Activated T-helper 1 cell treated with anti-CD3 and anti-CD28 coated beads, Interleukin-2, amount 50 U/mL, for 16 hours (primary cell): ENCODE results near the gene CROCC.
"Not testable (repeated sequence)": the region's sequence is repeated elsewhere in the genome, so short reads cannot be mapped to it uniquely, and the experiment has no call there.

ENCODE experiments used
- DNase-seq, 2 donors: peaks; one replicate each; pipeline ENCODE4 v3.0.0-alpha.2; 2020; ENCODE audit warnings: low read depth in 1 of 2, low spot score in 1 of 2

Gene CROCC

GRCh38 chr1:16921391-16922185, at the start of gene CROCC:
TSS of gene CROCC (plus strand) at chr1:16921931. CDS start at chr1:16922019, 88 bp downstream.
- no peak for DNase-seq

- not testable (repeated sequence) for DNase-seq
Observed at GRCh38 chr1:16872152-16873075, 49.3 kb upstream of the CROCC start.

- peak in 1 of 2 donors; percentile 34 for DNase-seq
Observed at GRCh38 chr1:16873076-16873879, 48.5 kb upstream of the CROCC start.

GRCh38 chr1:16874968-16875765, 46.6 kb upstream of the CROCC start:
- DNase-seq: not testable (repeated sequence)

GRCh38 chr1:16881742-16882141, 40.0 kb upstream of the CROCC start:
- not testable (repeated sequence) for DNase-seq

- no peak for DNase-seq
Observed at GRCh38 chr1:16882986-16883385, 38.7 kb upstream of the CROCC start.

- not testable (repeated sequence) for DNase-seq
Observed at GRCh38 chr1:16884487-16884886, 37.2 kb upstream of the CROCC start.

- DNase-seq: no peak
Observed at GRCh38 chr1:16886860-16887605, 34.7 kb upstream of the CROCC start.

- DNase-seq: peak; percentile 33 to 54
Observed at GRCh38 chr1:16888860-16889816, 32.6 kb upstream of the CROCC start.

- DNase-seq: not testable (repeated sequence)
Observed at GRCh38 chr1:16890539-16891021, 31.2 kb upstream of the CROCC start.

- DNase-seq: not testable (repeated sequence)
Observed at GRCh38 chr1:16891057-16891456, 30.7 kb upstream of the CROCC start.

- not testable (repeated sequence) for DNase-seq
Observed at GRCh38 chr1:16892978-16893525, 28.7 kb upstream of the CROCC start.

- DNase-seq: not testable (repeated sequence)
Observed at GRCh38 chr1:16893796-16894195, 27.9 kb upstream of the CROCC start.

GRCh38 chr1:16894338-16894737, 27.4 kb upstream of the CROCC start:
- DNase-seq: not testable (repeated sequence)

GRCh38 chr1:16895233-16895597, 26.5 kb upstream of the CROCC start:
- not testable (repeated sequence) for DNase-seq

GRCh38 chr1:16895598-16896315, 26.0 kb upstream of the CROCC start, which contains the start of gene RNU1-2:
TSS of gene RNU1-2 (plus strand) at chr1:16895980.
- peak; percentile 66 to 77 for DNase-seq
